Measurements from ENCODE around the gene SRRM1.
"Not testable (repeated sequence)": the region's sequence is repeated elsewhere in the genome, so short reads cannot be mapped to it uniquely, and the experiment has no call there.

The SRRM1 gene

GRCh38 chr1:24696041-24696755 is 53.1 kb downstream of the SRRM1 start:
- DNase-seq = no peak

DNA sequence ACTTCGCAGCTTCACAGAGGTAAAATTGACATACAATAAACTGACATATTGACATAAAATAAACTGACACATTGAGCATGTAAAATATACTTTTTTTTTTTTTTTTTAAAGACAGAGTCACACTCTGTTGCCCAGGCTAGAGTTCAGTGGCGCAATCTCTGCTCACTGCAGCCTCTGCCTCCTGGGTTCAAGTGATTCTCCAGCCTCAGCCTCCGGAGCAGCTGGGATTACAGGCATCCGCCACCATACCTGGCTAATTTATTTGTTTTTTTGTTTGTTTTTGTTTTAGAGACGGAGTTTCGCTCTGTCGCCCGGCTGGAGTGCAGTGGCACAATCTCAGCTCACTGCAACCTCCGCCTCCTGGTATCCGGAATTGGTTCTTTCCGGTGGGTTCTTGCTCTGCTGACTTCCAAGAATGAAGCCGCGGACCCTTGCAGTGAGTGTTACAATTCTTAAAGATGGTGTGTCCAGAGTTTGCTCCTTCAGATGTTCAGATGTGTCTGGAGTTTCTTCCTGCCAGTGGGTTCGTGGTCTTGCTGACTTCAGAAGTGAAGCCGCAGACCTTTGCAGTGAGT is 53.7 kb downstream of the SRRM1 start:
- no peak for DNase-seq

GRCh38 chr1:24697453-24698001 is 54.4 kb downstream of the SRRM1 start:
- not testable (repeated sequence) for DNase-seq

- DNase-seq = not testable (repeated sequence)
Observed at GRCh38 chr1:24698326-24698725, 55.2 kb downstream of the SRRM1 start.

DNA sequence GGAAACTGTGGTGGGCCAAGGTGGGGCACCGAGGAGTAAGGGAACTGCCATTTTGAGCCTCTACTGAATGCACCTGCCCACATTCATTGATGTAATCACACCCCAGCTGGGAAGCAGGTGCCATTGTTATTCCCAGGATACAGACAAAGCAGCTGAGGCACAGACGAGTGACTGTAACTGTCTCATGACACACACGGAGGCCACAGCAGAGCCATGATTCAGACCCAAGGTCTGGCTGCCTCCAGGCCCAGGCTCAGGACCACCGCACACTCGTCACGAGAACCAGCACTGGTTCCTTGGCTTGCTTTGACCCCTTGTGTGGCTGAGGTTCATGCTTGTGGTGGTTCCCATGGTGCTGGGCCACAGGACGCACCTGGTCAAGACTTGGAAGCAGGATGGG is 56.5 kb downstream of the SRRM1 start:
- no peak for DNase-seq

DNA sequence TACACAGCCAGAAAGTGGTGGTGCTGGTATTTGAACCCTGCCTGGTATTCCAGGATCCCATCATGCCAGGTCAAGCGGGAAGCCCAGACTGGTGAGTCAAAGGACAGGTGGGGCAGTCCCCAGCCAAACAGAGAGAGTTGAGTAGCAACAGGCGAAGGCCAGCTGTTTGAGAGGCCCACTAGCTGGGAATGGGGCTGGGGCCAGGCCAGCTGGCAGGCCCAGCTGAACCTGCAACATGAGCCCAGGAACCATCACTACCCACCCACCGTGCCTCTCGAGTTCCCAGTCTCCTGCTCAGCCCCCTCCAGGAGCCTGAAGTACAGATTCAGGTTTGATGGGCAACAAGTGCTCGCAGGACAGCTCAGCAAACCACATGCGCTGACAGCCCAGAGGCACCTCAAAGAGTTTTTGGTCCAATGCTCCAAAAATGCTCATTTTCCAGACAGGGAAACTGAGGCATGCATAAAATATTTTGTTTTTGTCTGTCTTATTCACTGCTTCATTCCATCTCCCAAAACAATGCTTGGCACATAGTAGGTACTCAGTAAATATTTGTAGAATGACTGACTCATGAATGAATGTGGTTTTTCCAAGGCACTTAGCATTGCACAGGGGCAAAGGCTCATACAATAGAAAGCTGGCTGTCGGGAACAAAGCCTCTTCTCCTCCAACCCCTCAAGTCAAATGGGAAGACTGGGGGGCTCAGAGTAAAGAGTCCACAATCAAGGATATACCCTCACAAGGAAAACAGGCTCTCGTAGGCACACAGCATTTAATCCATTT is 59.6 kb downstream of the SRRM1 start:
- no peak for DNase-seq

DNA sequence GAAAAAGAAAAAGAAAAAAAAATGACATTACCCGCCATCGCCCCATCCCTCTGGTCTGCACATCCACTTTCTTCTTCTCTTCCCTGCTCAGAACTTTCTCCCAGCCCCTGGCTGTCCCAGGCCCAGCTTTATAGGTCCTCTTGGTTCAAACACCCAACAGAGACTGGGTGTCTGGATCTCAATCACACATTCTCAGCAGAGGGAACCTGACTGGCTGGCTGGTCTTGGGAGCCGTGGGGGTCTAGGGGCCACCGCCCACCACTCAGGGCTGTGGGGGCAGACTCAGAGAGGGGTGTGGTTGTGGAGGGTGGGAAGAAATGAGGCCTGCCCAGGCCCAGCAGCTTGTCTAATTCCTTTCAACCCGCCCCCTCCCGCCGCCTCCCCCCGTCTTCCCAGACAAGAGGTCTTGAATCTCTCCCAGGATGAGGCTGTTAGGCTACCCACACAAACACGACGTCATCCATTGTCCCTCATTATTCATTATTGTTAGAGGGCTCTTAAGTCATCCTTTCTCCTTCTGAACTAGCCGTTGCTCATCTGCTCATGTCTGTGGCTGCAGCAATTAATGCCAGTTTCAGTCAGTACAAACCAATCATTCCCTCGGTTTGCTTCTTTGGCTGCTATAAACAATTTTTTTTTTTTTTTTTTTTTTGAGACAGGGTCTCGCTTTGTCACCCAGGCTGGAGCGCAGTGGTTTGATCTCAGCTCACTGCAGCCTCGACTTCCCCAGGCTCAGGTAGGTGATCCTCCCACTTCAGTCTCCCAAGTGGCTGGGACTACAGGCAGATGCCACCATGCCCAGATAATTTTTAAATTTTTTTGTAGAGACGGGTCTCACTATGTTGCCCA is 61.5 kb downstream of the SRRM1 start:
- no peak for DNase-seq

- peak; percentile 89 for DNase-seq
Observed at GRCh38 chr1:24705260-24706073, 62.4 kb downstream of the SRRM1 start.

DNA sequence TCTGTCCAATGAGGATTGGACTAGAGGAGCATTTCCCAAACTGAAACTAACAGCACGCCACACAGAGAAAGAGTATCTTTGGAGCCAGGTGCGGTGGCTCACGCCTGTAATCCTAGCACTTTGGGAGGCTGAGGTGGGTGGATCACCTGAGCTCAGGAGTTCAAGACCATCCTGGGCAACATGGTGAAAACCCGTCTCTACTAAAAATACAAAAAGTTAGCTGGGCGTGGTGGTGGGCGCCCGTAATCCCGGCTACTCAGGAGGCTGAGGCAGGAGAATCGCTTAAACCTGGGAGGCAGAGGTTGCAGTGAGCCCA is 62.9 kb downstream of the SRRM1 start:
- DNase-seq = not testable (repeated sequence)

DNA sequence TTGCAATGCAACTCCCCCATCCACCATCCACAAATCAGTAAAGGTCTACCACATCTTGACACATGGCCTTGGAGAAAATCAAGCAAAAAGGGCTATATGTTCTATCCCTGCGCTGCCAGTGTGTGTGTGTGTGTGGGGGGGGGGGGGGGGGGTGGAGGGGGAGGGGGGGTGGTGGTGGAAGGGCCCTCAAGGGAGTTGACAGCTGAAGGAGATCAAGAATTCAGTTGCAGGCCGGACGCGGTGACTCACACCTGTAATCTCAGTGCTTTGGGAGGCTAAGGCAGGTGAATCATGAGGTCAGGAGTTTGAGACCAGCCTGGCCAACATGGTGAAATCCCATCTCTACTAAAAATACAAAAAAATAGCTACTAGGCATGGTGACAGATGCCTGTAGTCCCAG is 64.6 kb downstream of the SRRM1 start:
- DNase-seq = no peak

DNA sequence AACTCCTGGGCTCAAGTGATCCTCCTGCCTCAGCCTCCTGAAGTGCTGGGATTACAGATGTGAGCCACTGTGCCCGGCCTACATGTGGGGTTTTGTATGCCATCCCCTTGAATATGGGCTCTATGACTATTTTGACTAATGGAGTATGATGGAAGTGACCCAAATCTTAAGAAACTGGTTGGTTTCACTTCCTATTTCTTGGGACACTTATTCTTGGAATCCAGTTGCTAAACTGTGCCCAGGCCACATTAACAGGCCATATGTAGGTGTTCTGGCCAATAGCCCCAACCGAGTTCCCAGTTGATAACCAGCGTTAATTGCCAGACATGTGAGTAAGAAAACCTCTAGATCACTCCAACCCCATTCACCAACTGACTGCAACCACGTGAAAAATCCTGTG is 65.8 kb downstream of the SRRM1 start:
- no peak for DNase-seq

DNA sequence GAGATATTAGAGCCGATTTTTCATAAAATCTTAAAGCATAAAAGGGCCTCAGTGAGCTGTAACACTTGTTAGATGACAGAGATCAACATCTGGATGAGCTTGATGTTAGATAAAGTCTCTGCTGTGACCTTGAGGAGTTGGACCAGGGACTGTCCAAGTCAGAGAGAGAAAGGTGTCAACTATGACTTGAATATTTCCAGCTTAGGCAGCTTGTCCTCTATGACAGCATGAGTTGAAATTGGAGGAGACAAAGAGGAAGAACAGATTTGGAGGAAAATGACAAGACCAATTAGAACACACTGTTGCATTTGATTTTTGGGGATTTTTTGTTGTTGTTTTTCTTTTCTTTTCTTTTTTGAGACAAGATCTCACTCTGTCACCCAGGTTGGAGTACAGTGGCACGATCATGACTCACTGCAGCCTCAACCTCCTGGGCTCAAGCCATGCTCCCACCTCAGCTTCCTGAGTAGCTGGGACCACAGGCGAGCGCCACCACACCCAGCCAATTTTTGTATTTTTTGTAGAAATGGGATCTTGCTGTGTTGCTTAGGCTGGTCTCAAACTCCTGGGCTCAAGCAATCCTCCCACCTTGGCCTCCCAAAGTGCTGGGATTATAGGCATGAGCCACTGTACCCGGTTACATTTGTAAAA is 66.8 kb downstream of the SRRM1 start:
- DNase-seq = no peak

GRCh38 chr1:24711329-24711728 is 68.2 kb downstream of the SRRM1 start:
- DNase-seq = no peak

DNA sequence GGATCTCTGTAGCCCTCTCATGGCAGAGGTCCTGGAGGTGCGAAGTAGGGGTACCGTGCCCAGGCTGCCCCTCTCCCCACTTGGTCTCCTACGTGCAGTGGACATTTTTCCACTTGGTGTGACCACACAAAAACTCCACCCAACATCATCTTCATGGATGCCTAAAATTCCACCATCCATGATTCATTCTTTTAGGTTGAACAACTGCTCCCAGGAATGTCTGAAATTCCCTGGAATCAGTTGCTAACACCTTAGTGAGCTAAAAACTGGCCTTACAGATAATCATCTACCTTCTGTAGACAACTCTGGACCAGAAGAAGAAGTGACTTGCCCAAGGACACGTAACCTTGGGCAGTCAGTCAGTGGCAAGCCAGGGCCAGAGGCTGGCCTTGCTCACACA is 70.1 kb downstream of the SRRM1 start:
- DNase-seq = no peak

DNA sequence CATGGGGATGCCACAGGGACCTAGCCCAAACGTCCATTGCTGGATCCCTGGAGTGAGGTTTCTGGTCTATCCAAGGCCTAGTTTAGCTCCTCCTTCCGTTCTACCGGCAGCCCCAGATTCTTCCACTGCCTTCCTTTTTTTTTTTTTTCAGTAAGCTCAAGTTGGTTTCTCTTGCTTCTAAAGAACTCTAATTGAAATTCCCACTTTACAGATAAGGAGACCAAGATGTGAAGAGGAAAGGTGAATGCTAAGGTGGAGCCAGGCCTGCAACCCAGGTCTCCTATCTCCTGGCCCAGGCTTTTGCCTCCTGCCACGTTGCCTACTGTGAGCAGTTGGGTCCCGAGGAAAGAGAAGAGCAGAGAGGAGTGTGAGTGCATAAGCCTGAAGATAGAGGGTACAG is 70.6 kb downstream of the SRRM1 start:
- DNase-seq = no peak

DNA sequence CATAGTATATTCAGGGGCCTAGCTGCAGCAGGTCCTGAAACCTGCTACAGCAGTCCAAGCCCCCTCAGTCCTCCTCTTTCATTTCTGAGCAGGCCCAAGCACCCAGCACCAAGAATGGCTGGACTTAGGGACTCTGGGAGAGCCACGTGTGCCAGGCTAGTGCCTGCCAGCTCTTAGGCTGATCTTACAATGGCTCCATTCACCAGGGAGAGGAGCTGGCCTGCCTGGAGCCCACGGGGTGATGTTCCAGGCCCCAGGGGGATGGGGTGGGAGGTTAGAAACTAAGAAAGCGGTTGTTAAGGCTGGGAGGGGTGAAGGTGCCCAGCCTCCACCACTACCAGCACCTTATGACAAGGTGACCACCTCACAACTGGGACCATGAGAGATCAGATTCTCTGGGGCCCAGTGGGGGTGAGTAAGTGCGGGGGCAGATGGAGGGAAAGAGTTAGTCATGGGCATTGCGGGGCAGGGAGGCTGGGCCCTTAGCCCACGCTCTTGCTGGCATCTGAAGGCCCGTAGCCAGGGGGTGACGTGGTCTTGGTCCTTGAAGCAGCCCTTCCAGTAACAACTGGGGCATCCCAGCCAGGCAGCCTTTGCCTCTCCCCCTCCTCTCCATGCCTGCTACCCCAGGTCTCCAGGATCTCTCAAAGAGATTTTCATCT is 71.9 kb downstream of the SRRM1 start:
- DNase-seq = no peak

- DNase-seq = no peak
Observed at GRCh38 chr1:24715658-24716057, 72.6 kb downstream of the SRRM1 start.

- DNase-seq = no peak
Observed at GRCh38 chr1:24717887-24718650, 75.0 kb downstream of the SRRM1 start.

GRCh38 chr1:24720152-24720551 is 77.0 kb downstream of the SRRM1 start:
- no peak for DNase-seq

DNA sequence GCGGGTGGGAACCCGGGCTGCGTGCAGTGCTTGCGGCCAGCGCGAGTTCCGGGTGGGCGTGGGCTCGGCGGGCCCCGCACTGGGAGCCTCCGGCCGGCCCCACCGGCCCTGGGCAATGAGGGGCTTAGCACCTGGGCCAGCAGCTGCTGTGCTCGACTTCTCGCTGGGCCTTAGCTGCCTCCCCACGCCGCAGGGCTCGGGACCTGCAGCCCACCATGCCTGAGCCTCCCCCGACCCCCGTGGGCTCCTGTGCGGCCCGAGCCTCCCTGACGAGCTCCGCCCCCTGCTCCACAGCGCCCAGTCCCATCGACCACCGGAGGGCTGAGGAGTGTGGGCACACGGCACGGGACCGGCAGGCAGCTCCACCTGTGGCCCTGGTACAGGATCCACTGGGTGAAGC is 78.4 kb downstream of the SRRM1 start:
- no peak for DNase-seq
